Mucosa of descending colon (tissue), 3 donors: ENCODE measurements around the gene PLCB4. TPM values are rescaled to one million over a fixed set of nuclear protein-coding genes. Genes with fewer than 3 reads are reported as not detected.

Experiments used
- ATAC-seq: fragments of 200-7000 bp; cut with Tn5 transposase; one replicate; pipeline ENCODE4 v1.9.1; 2020; ENCODE audit warnings: mild to moderate bottlenecking, moderate library complexity
- DNase-seq, 3 donors: peaks; one replicate each; pipeline ENCODE4 v3.0.0-alpha.2; 2020
- H3K36me3 ChIP-seq: fragments of 200-600 bp; one replicate; pipeline ENCODE4 v1.8.0; 2021; ENCODE audit warnings: low read depth, mild to moderate bottlenecking
- H3K4me1 ChIP-seq: fragments of 200-600 bp; one replicate; pipeline ENCODE4 v1.8.0; 2021; ENCODE audit warnings: low read depth, mild to moderate bottlenecking
- H3K4me3 ChIP-seq: fragments of 200-600 bp; one replicate; pipeline ENCODE4 v1.8.0; 2021; ENCODE audit warnings: mild to moderate bottlenecking
- H3K9me3 ChIP-seq: fragments of 200-600 bp; one replicate; pipeline ENCODE4 v1.8.0; 2021; ENCODE audit warnings: mild to moderate bottlenecking
- intact Hi-C, 2 donors: fragments of 100-400 bp; cut with DNase I in 1 of 2; cut with micrococcal nuclease in 1 of 2; formaldehyde crosslinking; loops; one replicate each; pipeline versions ENCODE4 v1.11.0 to v1.11.1; 2022; cut with DNase I, micrococcal nuclease
- total RNA-seq, 3 donors: library from RNA; stranded (reverse); fragmentation: NEBNext Ultra II Directional in 2 of 3; extraction: Animal tissue kit (Norgen Biotek cat#: 25700) in 2 of 3; gene quantifications; one replicate each; pipeline versions ENCODE4 v1.2.1 to v1.2.4, GENCODE V29; 2021 to 2023
- TF ChIP-seq, protein P1 (sequence below): fragments of 200-600 bp; IDR thresholded peaks from one replicate; pipeline ENCODE4 v1.8.0; 2022; ENCODE audit warnings: antibody characterized with exemption, mild to moderate bottlenecking
- donor health status: DM: no; HTN: no; CAD: no; lungs with moderate emphysema.
- donor health status: DM: no; HTN: no; CAD: no.
- donor health status: DM: no; HTN: yes; CAD: no.

PLCB4 gene
- total RNA-seq, 3 donors from 2014 or later, result 37.8 to 55.0 (median 51.2) TPM

DNA sequence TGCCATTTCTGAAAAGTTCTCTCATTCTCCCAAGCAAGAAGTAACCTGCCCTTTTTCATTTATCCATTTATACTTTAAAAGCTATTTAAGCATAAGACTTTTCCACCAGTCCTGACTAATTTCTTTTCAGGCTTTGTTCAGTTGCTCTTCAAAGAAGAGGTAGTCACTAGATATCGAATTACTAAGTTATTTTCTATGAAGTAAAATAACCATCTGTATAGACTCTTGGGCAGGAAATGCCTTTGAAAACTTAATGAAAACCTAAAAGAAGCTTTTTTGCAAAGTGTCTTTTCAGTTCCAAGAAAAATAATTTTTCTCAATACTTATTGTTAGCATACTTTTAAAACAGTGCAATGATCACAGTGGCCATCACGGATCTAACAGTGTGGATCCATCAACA is 414.2 kb downstream of the PLCB4 start:
- no peaks in the 10 kb centered on the region for H3K9me3 ChIP-seq
- DNase-seq, result no peak
- no peaks in the 10 kb centered on the region for H3K36me3 ChIP-seq
- no peaks in the 10 kb centered on the region for H3K4me1 ChIP-seq
- intact Hi-C loops, result no loop called here
- no peak overlapping the region for H3K4me3 ChIP-seq
- TF ChIP-seq, protein P1, sequence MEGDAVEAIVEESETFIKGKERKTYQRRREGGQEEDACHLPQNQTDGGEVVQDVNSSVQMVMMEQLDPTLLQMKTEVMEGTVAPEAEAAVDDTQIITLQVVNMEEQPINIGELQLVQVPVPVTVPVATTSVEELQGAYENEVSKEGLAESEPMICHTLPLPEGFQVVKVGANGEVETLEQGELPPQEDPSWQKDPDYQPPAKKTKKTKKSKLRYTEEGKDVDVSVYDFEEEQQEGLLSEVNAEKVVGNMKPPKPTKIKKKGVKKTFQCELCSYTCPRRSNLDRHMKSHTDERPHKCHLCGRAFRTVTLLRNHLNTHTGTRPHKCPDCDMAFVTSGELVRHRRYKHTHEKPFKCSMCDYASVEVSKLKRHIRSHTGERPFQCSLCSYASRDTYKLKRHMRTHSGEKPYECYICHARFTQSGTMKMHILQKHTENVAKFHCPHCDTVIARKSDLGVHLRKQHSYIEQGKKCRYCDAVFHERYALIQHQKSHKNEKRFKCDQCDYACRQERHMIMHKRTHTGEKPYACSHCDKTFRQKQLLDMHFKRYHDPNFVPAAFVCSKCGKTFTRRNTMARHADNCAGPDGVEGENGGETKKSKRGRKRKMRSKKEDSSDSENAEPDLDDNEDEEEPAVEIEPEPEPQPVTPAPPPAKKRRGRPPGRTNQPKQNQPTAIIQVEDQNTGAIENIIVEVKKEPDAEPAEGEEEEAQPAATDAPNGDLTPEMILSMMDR, result no peak
- no peak for ATAC-seq

DNA sequence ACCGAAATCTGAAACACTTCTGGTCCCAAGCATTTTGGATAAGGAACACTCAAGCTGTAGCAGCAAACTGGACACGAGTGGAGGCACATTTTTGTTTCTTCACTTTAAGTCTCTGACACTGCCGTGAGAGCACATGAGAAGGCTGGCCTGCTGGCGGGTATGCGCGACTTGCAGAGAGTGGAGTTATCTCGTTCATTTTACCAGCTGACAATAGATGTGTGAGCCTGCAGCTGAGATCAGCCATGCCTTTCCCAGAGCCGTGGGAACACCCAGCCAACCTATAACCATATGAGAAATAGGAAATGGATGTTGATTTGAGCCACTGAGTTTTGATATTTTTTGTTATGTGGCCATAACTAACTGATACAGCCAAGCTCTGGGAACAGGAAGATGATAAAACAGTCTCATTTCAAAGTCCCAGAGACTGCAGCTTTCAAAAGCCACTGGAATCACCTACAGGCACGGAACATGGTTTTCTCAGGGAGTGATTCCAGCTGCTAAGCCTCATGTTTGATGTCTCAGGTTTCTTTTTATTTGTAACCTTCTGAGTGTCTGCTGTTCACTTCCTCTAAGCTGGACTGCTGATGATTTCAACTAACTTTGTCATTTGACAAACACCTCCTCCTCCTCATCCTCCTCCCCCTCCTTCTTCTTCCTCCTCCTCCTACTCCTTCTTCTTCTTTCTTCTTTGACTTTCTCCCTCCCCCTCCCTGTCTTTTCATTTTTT is 416.9 kb downstream of the PLCB4 start:
- Histone ChIP-seq H3K36me3 (no peaks in the 10 kb centered on the region), H3K9me3 (no peaks in the 10 kb centered on the region), H3K4me1 (no peaks in the 10 kb centered on the region), H3K4me3 (no peak overlapping the region)
- no peak for ATAC-seq
- intact Hi-C loops, result no loop called here
- TF ChIP-seq, protein P1, result no peak
- no peak for DNase-seq

GRCh38 chr20:9487231-9487630 is 418.3 kb downstream of the PLCB4 start:
- no peaks in the 10 kb centered on the region for H3K4me1 ChIP-seq
- ATAC-seq, result no peak
- no peaks in the 10 kb centered on the region for H3K9me3 ChIP-seq
- no peaks in the 10 kb centered on the region for H3K36me3 ChIP-seq
- TF ChIP-seq, protein P1, result no peak
- no peak overlapping the region for H3K4me3 ChIP-seq
- intact Hi-C loops, result no loop called here
- DNase-seq, result no peak

DNA sequence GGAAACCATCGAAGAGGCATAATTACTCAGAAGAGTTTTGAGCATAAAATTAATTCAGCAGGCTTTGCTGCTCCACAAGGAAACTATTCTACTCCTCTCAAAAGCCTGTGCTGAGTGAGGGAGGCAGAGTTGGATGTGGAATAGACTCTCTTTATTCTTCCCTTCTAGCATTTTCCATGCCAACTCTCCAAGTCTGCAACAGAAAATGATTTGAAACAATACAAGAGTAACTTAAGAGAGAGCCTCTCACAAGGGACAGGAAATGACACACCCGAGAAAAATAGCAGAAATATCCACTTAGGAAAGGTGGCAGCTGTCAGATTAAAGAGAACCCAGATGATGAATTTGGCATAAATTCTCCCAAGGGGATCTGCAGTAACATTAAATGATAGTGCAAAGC is 419.2 kb downstream of the PLCB4 start:
- TF ChIP-seq, protein P1, result no peak
- H3K9me3 ChIP-seq, result no peaks in the 10 kb centered on the region
- H3K4me1 ChIP-seq, result no peaks in the 10 kb centered on the region
- intact Hi-C loops, result no loop called here
- H3K4me3 ChIP-seq, result no peak overlapping the region
- no peak for DNase-seq
- no peaks in the 10 kb centered on the region for H3K36me3 ChIP-seq
- no peak for ATAC-seq

- no peaks in the 10 kb centered on the region for H3K36me3 ChIP-seq
- TF ChIP-seq, protein P1, result no peak
- no peak for ATAC-seq
- no peak for DNase-seq
- intact Hi-C loops, result no loop called here
- H3K4me3 ChIP-seq, result no peak overlapping the region
- H3K4me1 ChIP-seq, result no peaks in the 10 kb centered on the region
- no peaks in the 10 kb centered on the region for H3K9me3 ChIP-seq
These were observed 421.3 kb downstream of the PLCB4 start for GRCh38 chr20:9490161-9490560.
